HepG2 (cell line): ENCODE results near the gene CDKL2. TPM values are rescaled to one million over a fixed set of nuclear protein-coding genes. Genes with fewer than 3 reads are reported as not detected.
"Not testable (repeated sequence)": the region's sequence is repeated elsewhere in the genome, so short reads cannot be mapped to it uniquely, and the experiment has no call there.

Experiments used
- ATAC-seq: fragments of 200-7000 bp; cut with Tn5 transposase; 3 replicates; pipeline ENCODE4 v1.9.1; 2020; ENCODE audit warnings: mild to moderate bottlenecking, moderate library complexity
- BruUV-seq: library from RNA; stranded (reverse); fragments of 400-500 nt; replicated peaks from 2 replicates; lab custom pipeline; 2021; lab: Mats Ljungman, UMichigan
- CTCF ChIA-PET: fragments of 300-600 bp; formaldehyde crosslinking; extraction: SDS; loops from one replicate; lab custom pipeline; 2021; ENCODE audit warnings: low total read pairs, inconsistent platforms, low intra/inter-chr PET ratio; lab: Yijun Ruan, JAX
- POLR2A ChIA-PET: fragments of 350-600 bp; sonication (Branson Sonifier 250); formaldehyde crosslinking; loops from one replicate; lab custom pipeline; 2020; ENCODE audit warnings: antibody characterized with exemption, inconsistent platforms; lab: Yijun Ruan, JAX
- DNase-seq: peaks from one replicate; pipeline ENCODE4 v3.0.0-alpha.2; 2015; ENCODE audit warnings: low spot score
- FAIRE-seq: peaks from 3 replicates; lab custom pipeline; 2011; peaks lifted over from hg19 to GRCh38; lab: Jason Lieb, UNC
- H2AFZ ChIP-seq: one replicate; pipeline ENCODE4 v1.6.1; 2011; ENCODE audit warnings: low read length, inconsistent platforms
- H3K27ac ChIP-seq: fragments of 300-600 bp; 3 replicates; pipeline ENCODE4 v1.8.0; 2011; ENCODE audit warnings: mixed run types, mild to moderate bottlenecking, mixed read lengths, low read length, inconsistent platforms; ENCODE audit not compliant: insufficient read depth; ENCODE audit errors: extremely low read length
- H3K27me3 ChIP-seq, 2 experiments: fragments of 200-600 bp in 1 of 2; 2 replicates in 1 of 2; 3 replicates in 1 of 2; pipeline versions ENCODE4 v1.6.0 to v1.8.0; 2011; ENCODE audit warnings: low read length in 2 of 2, mild to moderate bottlenecking in 2 of 2, moderate library complexity in 2 of 2, inconsistent platforms in 1 of 2; ENCODE audit not compliant: insufficient read depth in 2 of 2, control insufficient read depth in 1 of 2
- H3K36me3 ChIP-seq, 2 experiments: fragments of 200-600 bp in 1 of 2; replicated peaks in 1 of 2; 2 replicates in 1 of 2; 3 replicates in 1 of 2; pipeline versions ENCODE4 v1.5.1 to v1.8.0; 2011; ENCODE audit warnings: low read length in 2 of 2, inconsistent platforms in 1 of 2; ENCODE audit not compliant: insufficient read depth in 2 of 2, control insufficient read depth in 1 of 2
- H3K4me1 ChIP-seq: 2 replicates; pipeline ENCODE4 v1.5.1; 2012; ENCODE audit warnings: low read length, inconsistent platforms; ENCODE audit not compliant: insufficient read depth
- H3K4me2 ChIP-seq: 2 replicates; pipeline ENCODE4 v1.6.0; 2011; ENCODE audit warnings: low read depth, low read length, inconsistent platforms
- H3K4me3 ChIP-seq, 3 experiments: fragments of 200-600 bp in 1 of 3; sonication (generic), shearing (Covaris generic) in 1 of 3; replicated peaks in 1 of 3; 2 replicates each; pipeline ENCODE4 v1.5.1; 2011 to 2016; ENCODE audit warnings: low read length in 3 of 3, inconsistent platforms in 2 of 3, low read depth in 2 of 3, mild to moderate bottlenecking in 2 of 3, control low read depth in 1 of 3, mixed read lengths in 1 of 3; ENCODE audit not compliant: insufficient read depth in 1 of 3
- H3K79me2 ChIP-seq: one replicate; pipeline ENCODE4 v1.6.1; 2011; ENCODE audit warnings: low read length, inconsistent platforms; ENCODE audit not compliant: insufficient read depth
- H3K9ac ChIP-seq: 2 replicates; pipeline ENCODE4 v1.6.0; 2011; ENCODE audit warnings: mild to moderate bottlenecking, low read depth, low read length, inconsistent platforms; ENCODE audit not compliant: insufficient read depth
- H3K9me3 ChIP-seq: 2 replicates; pipeline ENCODE4 v1.5.1; 2012; ENCODE audit warnings: mild to moderate bottlenecking, low read length
- H4K20me1 ChIP-seq: 2 replicates; pipeline ENCODE4 v1.6.0; 2011; ENCODE audit warnings: inconsistent platforms, mild to moderate bottlenecking, low read length, moderate library complexity; ENCODE audit not compliant: insufficient read depth
- KLF16 ChIP-seq, 2 experiments: sonication (generic) in 1 of 2; formaldehyde crosslinking in 1 of 2; IDR thresholded peaks; 2 replicates each; pipeline versions ENCODE4 v1.6.1 to v1.8.0; 2016 to 2023; ENCODE audit warnings: missing genetic modification reagents in 2 of 2, missing compliant biosample characterization in 1 of 2
- STAT6 ChIP-seq: sonication (generic); formaldehyde crosslinking; IDR thresholded peaks from 2 replicates; pipeline ENCODE4 v1.4.0; 2020; ENCODE audit warnings: missing genetic modification reagents, mild to moderate bottlenecking, borderline replicate concordance
- ZNF121 ChIP-seq: sonication (generic); formaldehyde crosslinking; IDR thresholded peaks from 2 replicates; pipeline ENCODE4 v1.5.0; 2020; ENCODE audit warnings: mild to moderate bottlenecking, missing genetic modification reagents
- WGBS: methylation state at CpG from one replicate; pipeline ENCODE4 v1.1.6; 2017; ENCODE audit warnings: low lambda C conversion rate; 5-methylcytosine and 5-hydroxymethylcytosine counted together
- in situ Hi-C: cut with HindIII; loops from 2 replicates; pipeline ENCODE4 v1.10.0; 2017; ENCODE audit warnings: low pct_unique_long_range_greater_than_20kb; ENCODE audit not compliant: extremely low pct_ligation_motif_present
- intact Hi-C: fragments of 100-400 bp; cut with micrococcal nuclease; formaldehyde crosslinking; loops from one replicate; pipeline ENCODE4 v1.10.0; 2022; ENCODE audit not compliant: unreplicated experiment
- polyA plus RNA-seq, 8 experiments: library from polyadenylated mRNA; depleted of rRNA in 3 of 8; stranded (reverse) in 7 of 8; unstranded in 1 of 8; fragments of >200 nt; fragmentation: Illumina TruSeq in 4 of 8; extraction: Trizol in 4 of 8; gene quantifications; 2 replicates each; pipeline versions ENCODE4 v1.2.1 to v1.2.3, GENCODE V29; 2011 to 2016; ENCODE audit warnings: low read depth in 4 of 8, missing spikeins in 1 of 8, mixed read lengths in 1 of 8; ENCODE audit not compliant: insufficient read depth in 1 of 8
- total RNA-seq, 5 experiments: library from RNA; depleted of rRNA; stranded (reverse); fragments of >200 nt; fragmentation: Illumina TruSeq; extraction: Trizol; gene quantifications; 2 replicates each; pipeline ENCODE4 v1.2.3, GENCODE V29; 2016; ENCODE audit warnings: low read depth in 1 of 5
- TF ChIP-seq, protein P1 (sequence below): sonication (generic); formaldehyde crosslinking; conservative IDR thresholded peaks from 2 replicates; pipeline ENCODE4 v1.4.0; 2020; ENCODE audit warnings: missing genetic modification reagents
- TF ChIP-seq, protein P2 (sequence below): sonication (generic); formaldehyde crosslinking; IDR thresholded peaks from 2 replicates; pipeline ENCODE4 v1.4.0; 2020; ENCODE audit warnings: missing genetic modification reagents

CDKL2 gene
- total and polyA plus RNA-seq, 2 of the 13 experiments (the other 11 are each of a cell fraction or from before 2014, with no cell fraction given), result not detected

GRCh38 chr4:75666299-75666698 lies 36.0 kb upstream of the CDKL2 start (continued):
- no peak for TF ChIP-seq STAT6 (CRISPR knock-in tag)
- TF ChIP-seq, protein P1, sequence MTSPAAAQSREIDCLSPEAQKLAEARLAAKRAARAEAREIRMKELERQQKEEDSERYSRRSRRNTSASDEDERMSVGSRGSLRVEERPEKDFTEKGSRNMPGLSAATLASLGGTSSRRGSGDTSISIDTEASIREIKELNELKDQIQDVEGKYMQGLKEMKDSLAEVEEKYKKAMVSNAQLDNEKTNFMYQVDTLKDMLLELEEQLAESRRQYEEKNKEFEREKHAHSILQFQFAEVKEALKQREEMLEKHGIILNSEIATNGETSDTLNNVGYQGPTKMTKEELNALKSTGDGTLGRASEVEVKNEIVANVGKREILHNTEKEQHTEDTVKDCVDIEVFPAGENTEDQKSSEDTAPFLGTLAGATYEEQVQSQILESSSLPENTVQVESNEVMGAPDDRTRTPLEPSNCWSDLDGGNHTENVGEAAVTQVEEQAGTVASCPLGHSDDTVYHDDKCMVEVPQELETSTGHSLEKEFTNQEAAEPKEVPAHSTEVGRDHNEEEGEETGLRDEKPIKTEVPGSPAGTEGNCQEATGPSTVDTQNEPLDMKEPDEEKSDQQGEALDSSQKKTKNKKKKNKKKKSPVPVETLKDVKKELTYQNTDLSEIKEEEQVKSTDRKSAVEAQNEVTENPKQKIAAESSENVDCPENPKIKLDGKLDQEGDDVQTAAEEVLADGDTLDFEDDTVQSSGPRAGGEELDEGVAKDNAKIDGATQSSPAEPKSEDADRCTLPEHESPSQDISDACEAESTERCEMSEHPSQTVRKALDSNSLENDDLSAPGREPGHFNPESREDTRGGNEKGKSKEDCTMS, result no peak
- TF ChIP-seq KLF16 (CRISPR knock-in tag; IDR thresholded peaks at IDR 0.05), result no peak

GRCh38 chr4:75664604-75665003 lies 34.3 kb upstream of the CDKL2 start:
- H2AFZ ChIP-seq, H3K9me3 ChIP-seq, H3K9ac ChIP-seq, FAIRE-seq, in situ Hi-C loops, DNase-seq, BruUV-seq, intact Hi-C loops, H3K4me2 ChIP-seq, H3K27ac ChIP-seq: not testable (repeated sequence)
- POLR2A ChIA-PET, result interaction anchor here (1.4 kb wide), 1 partner anchor 9 kb away, joined by 5 read pairs; the partner anchor contains the start of gene G3BP2
- WGBS, result 100% methylated on average over 3 of the region's 3 CpGs
- TF ChIP-seq, protein P2, sequence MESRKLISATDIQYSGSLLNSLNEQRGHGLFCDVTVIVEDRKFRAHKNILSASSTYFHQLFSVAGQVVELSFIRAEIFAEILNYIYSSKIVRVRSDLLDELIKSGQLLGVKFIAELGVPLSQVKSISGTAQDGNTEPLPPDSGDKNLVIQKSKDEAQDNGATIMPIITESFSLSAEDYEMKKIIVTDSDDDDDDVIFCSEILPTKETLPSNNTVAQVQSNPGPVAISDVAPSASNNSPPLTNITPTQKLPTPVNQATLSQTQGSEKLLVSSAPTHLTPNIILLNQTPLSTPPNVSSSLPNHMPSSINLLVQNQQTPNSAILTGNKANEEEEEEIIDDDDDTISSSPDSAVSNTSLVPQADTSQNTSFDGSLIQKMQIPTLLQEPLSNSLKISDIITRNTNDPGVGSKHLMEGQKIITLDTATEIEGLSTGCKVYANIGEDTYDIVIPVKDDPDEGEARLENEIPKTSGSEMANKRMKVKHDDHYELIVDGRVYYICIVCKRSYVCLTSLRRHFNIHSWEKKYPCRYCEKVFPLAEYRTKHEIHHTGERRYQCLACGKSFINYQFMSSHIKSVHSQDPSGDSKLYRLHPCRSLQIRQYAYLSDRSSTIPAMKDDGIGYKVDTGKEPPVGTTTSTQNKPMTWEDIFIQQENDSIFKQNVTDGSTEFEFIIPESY (CRISPR knock-in tag), result 0 out of 2 replicates have a peak, but pooled peaks have one; percentile 29
- peak; percentile 69 for TF ChIP-seq ZNF121 (CRISPR knock-in tag)
- TF ChIP-seq, all 625 proteins: peak for 2; not testable (repeated sequence) for 623
- ATAC-seq, CTCF ChIA-PET, H3K4me3 ChIP-seq, H3K27me3 ChIP-seq: not testable (repeated sequence)
- H3K79me2 ChIP-seq, result peaks cover 92% of the 10 kb centered on the region
- peaks cover 5 to 16% of the 10 kb centered on the region in 2 experiments; a peak in 4 of 5 replicates for H3K36me3 ChIP-seq
- peaks cover 53% of the 10 kb centered on the region for H3K4me1 ChIP-seq
- H4K20me1 ChIP-seq, result peaks cover 48% of the 10 kb centered on the region
